ENCODE measurements around the gene SMAD1. TPM values are rescaled to one million over a fixed set of nuclear protein-coding genes. Genes with fewer than 3 reads are reported as not detected.

The SMAD1 gene
- total and polyA plus RNA-seq, 2 donors: 17.1 to 67.8 TPM

- Histone ChIP-seq H3K4me1 (ENCODE audit: insufficient read depth) (peaks cover 6% of the 10 kb centered on the region), H3K4me3 (ENCODE audit: low read depth, low read length) (no peak overlapping the region), H3K27ac (ENCODE audit: low read depth) (no peak overlapping the region), H3K36me3 (ENCODE audit: insufficient read depth) (no peaks in the 10 kb centered on the region)
- no peak for DNase-seq (ENCODE audit: extremely low spot score)
- 94% methylated on average over 5 of the region's 5 CpGs for WGBS
These were observed 14.6 kb downstream of the SMAD1 start for GRCh38 chr4:145496292-145496691.

DNA sequence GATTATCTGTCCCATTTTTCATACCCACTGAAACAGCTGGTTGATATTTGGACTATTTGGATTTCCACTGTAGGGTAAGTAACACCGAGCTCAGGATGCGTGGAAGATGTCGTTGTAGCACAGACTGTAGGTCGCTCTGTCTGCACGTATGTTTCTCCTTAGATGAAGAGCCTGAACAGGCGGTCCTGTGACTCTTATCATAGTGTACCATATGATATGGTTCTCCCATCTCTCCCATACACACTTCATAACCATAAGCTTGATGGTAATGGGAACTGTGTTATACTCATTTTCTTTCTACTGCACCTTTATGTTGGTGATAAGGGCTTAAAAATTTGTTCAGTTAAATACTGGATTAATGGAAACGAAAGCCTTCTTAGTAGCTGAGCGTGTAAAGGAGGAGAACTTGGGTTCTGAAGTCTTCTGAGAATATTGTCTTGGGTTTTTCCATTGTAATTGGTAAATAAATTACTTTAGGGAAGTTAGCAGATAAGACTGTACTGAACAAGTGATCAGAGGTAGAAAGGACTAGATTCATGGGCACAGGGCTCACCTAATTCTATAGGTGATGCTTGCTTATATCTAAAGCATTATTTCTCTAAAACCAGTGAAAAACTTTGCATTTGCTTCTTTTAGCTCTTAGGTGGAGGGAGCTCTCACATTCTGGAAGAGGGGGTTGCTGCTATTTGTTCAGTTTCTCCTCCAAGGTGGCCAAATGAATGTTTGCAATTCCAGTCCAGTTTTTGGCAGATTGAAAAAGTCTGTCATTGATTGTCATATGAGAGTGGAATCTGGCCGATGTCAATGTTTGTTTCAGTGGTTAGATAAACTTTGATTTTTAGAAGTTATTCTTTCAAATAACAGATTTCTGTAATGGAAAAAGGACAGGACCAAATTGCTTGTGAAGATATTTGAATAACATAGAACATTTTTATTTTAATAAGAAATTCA is 15.8 kb downstream of the SMAD1 start:
- Histone ChIP-seq H3K36me3 (ENCODE audit: insufficient read depth) (no peaks in the 10 kb centered on the region), H3K4me3 (ENCODE audit: low read depth, low read length) (no peak overlapping the region), H3K4me1 (ENCODE audit: insufficient read depth) (peaks cover 6% of the 10 kb centered on the region), H3K27ac (ENCODE audit: low read depth) (no peak overlapping the region)
- no peak for DNase-seq (ENCODE audit: extremely low spot score)
- 91% methylated on average over 9 of the region's 9 CpGs for WGBS

DNA sequence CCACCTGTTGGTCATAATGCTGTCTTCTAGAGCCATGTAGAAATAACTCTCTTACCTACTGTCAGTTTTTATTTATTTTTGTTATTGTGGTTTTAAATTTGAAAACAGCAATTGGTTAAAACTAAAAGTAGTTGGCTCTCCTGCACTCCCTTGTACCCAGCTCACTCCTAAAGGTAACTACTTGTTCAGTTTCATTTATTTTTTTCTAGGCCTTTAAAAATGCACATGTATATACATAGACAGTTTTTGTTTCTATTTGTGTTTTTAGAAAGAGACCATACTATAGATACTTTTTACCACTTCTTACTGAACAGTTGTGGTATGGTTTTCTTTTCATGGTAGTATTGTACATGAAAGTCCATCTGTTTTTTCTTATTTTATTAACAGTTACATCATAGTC is 16.8 kb downstream of the SMAD1 start:
- DNase-seq (ENCODE audit: extremely low spot score): no peak
- Histone ChIP-seq H3K36me3 (ENCODE audit: insufficient read depth) (no peaks in the 10 kb centered on the region), H3K4me1 (ENCODE audit: insufficient read depth) (peaks cover 3% of the 10 kb centered on the region), H3K27ac (ENCODE audit: low read depth) (no peak overlapping the region), H3K4me3 (ENCODE audit: low read depth, low read length) (no peak overlapping the region)

- Histone ChIP-seq H3K27ac (ENCODE audit: low read depth) (no peak overlapping the region), H3K4me1 (ENCODE audit: insufficient read depth) (peaks cover 3% of the 10 kb centered on the region), H3K4me3 (ENCODE audit: low read depth, low read length) (no peak overlapping the region), H3K36me3 (ENCODE audit: insufficient read depth) (no peaks in the 10 kb centered on the region)
- DNase-seq (ENCODE audit: extremely low spot score): no peak
- 77% methylated on average over 3 of the region's 3 CpGs for WGBS
These were observed 19.5 kb downstream of the SMAD1 start for GRCh38 chr4:145501051-145501660.

GRCh38 chr4:145502809-145503208 is 21.2 kb downstream of the SMAD1 start:
- 94% methylated on average over 5 of the region's 5 CpGs for whole genome bisulfite sequencing
- Histone ChIP-seq H3K4me3 (ENCODE audit: low read depth, low read length) (no peak overlapping the region), H3K4me1 (ENCODE audit: insufficient read depth) (no peaks in the 10 kb centered on the region), H3K36me3 (ENCODE audit: insufficient read depth) (no peaks in the 10 kb centered on the region), H3K27ac (ENCODE audit: low read depth) (no peak overlapping the region)
- DNase-seq (ENCODE audit: extremely low spot score): no peak

DNA sequence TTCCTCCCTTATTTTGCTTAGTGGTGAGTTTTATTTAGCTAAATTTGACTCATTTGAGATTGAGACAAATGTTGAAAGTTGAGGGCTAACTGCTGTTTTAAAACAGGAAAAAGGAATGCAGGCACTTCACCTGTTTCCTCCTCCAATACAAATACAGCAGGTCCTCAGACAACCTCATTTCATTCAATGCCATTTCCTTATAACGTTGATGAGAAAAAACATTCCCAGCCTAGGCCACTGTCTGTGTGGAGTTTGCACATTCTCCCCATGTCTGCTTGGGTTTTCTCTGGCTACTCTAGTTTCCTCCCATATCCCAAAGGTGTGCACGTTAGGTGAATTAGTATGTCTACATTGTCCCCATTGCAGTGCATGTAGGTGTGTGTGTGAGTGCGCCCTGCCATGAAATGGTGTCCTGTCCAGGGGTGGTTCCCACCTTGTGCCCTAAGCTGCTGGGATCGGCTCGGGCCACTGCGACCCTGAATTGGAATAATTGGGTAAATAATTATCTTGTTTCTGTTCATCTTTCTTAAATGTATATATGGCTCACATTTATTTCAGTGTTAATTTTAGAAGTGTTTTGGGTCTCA is 21.9 kb downstream of the SMAD1 start:
- no peaks in the 10 kb centered on the region for H3K36me3 ChIP-seq (ENCODE audit: insufficient read depth)
- no peak for DNase-seq (ENCODE audit: extremely low spot score)
- H3K4me1 ChIP-seq (ENCODE audit: insufficient read depth): no peaks in the 10 kb centered on the region
- WGBS: 88% methylated on average over 6 of the region's 6 CpGs
- no peak overlapping the region for H3K27ac ChIP-seq (ENCODE audit: low read depth)
- H3K4me3 ChIP-seq (ENCODE audit: low read depth, low read length): no peak overlapping the region

DNA sequence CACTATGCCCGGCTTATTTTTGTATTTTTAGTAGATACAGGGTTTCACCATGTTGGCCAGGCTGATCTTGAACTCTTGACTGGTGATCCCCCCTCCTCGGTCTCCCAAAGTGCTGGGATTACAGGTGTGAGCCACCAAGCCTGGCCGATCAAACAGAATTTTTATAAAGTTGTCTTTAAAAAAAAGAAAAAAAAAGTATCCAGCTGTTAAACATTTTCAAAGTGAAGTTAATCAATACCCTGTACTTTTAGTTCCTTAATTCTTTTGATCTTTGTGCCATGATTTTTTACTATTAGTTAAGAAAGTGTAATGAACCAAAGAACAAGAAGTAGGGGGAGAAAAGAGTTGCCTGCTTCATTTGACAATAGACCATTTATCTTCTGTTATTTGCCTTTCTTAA is 24.3 kb downstream of the SMAD1 start:
- 93% methylated on average over 3 of the region's 3 CpGs for WGBS

GRCh38 chr4:145507636-145508035 is 26.0 kb downstream of the SMAD1 start:
- Histone ChIP-seq H3K36me3 (ENCODE audit: insufficient read depth) (no peaks in the 10 kb centered on the region), H3K4me3 (ENCODE audit: low read depth, low read length) (no peak overlapping the region), H3K4me1 (ENCODE audit: insufficient read depth) (no peaks in the 10 kb centered on the region), H3K27ac (ENCODE audit: low read depth) (no peak overlapping the region)
- 79% methylated on average over 1 of the region's 1 CpG for WGBS
- no peak for DNase-seq (ENCODE audit: extremely low spot score)

More for the DNA sequence above, 24.3 kb downstream of the SMAD1 start:
- Histone ChIP-seq H3K36me3 (ENCODE audit: insufficient read depth) (no peaks in the 10 kb centered on the region), H3K27ac (ENCODE audit: low read depth) (no peak overlapping the region), H3K4me3 (ENCODE audit: low read depth, low read length) (no peak overlapping the region), H3K4me1 (ENCODE audit: insufficient read depth) (no peaks in the 10 kb centered on the region)
- DNase-seq (ENCODE audit: extremely low spot score): no peak

- 86% methylated on average over 2 of the region's 2 CpGs for WGBS
- Histone ChIP-seq H3K36me3 (ENCODE audit: insufficient read depth) (no peaks in the 10 kb centered on the region), H3K4me1 (ENCODE audit: insufficient read depth) (no peaks in the 10 kb centered on the region), H3K27ac (ENCODE audit: low read depth) (no peak overlapping the region), H3K4me3 (ENCODE audit: low read depth, low read length) (no peak overlapping the region)
- no peak for DNase-seq (ENCODE audit: extremely low spot score)
These were observed 30.4 kb downstream of the SMAD1 start for GRCh38 chr4:145511913-145512522.

GRCh38 chr4:145513020-145513621 is 31.5 kb downstream of the SMAD1 start:
- H3K4me3 ChIP-seq (ENCODE audit: low read depth, low read length): no peak overlapping the region
- H3K36me3 ChIP-seq (ENCODE audit: insufficient read depth): no peaks in the 10 kb centered on the region
- no peak for DNase-seq (ENCODE audit: extremely low spot score)
- 79% methylated on average over 4 of the region's 4 CpGs for WGBS
- no peak overlapping the region for H3K27ac ChIP-seq (ENCODE audit: low read depth)
- H3K4me1 ChIP-seq (ENCODE audit: insufficient read depth): no peaks in the 10 kb centered on the region

DNA sequence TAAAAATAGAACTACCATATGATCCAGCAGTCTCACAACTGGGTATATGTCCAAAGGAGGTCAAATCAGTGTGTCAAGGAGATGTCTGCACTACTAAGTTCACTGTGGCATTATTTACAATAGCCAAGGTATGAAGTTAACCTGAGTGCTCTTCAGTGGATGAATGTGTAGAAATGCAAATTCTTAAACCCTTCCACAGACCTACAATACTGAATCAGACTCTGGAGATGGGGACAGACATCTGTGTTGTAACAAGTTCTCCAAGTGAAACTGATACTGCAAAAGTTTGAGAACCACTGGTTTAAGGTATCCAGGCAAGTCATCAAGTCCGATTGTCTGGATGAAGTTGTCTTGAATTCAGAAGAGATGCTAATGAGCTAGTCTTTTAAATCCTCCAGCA is 38.5 kb downstream of the SMAD1 start:
- WGBS: 96% methylated on average over 1 of the region's 1 CpG

GRCh38 chr4:145521282-145521681 is 39.6 kb downstream of the SMAD1 start:
- Histone ChIP-seq H3K4me3 (ENCODE audit: low read depth, low read length) (no peak overlapping the region), H3K27ac (ENCODE audit: low read depth) (no peak overlapping the region), H3K4me1 (ENCODE audit: insufficient read depth) (no peaks in the 10 kb centered on the region), H3K36me3 (ENCODE audit: insufficient read depth) (no peaks in the 10 kb centered on the region)
- 86% methylated on average over 2 of the region's 2 CpGs for WGBS
- DNase-seq (ENCODE audit: extremely low spot score): no peak

More for the DNA sequence above, 38.5 kb downstream of the SMAD1 start:
- no peak overlapping the region for H3K4me3 ChIP-seq (ENCODE audit: low read depth, low read length)
- H3K27ac ChIP-seq (ENCODE audit: low read depth): no peak overlapping the region
- H3K36me3 ChIP-seq (ENCODE audit: insufficient read depth): no peaks in the 10 kb centered on the region
- no peak for DNase-seq (ENCODE audit: extremely low spot score)
- no peaks in the 10 kb centered on the region for H3K4me1 ChIP-seq (ENCODE audit: insufficient read depth)

DNA sequence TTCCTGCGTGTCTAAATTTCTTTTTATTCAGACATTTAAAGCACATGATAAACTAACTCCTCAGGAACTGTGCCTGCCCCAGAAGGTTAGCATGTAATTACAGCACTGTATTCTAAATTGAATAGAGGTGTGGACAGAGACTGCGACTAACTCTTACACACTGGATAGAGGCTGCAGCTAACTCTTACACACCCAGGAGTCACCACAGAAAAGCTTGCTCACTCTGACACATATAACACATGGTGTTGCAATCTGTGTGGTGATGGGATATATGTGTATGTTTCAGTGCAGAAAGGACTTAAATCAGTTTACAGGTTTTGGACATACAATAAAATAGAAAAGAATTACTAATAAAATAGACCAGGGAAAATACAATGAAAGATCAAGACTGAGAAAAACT is 41.5 kb downstream of the SMAD1 start:
- WGBS: 96% methylated on average over 2 of the region's 2 CpGs
- H3K36me3 ChIP-seq (ENCODE audit: insufficient read depth): no peaks in the 10 kb centered on the region
- H3K27ac ChIP-seq (ENCODE audit: low read depth): no peak overlapping the region
- no peak for DNase-seq (ENCODE audit: extremely low spot score)
- H3K4me1 ChIP-seq (ENCODE audit: insufficient read depth): no peaks in the 10 kb centered on the region
- H3K4me3 ChIP-seq (ENCODE audit: low read depth, low read length): no peak overlapping the region

All from urinary bladder (tissue), 4 donors.